GM12878 (cell line): ENCODE data around the gene LRRC23.

Experiments used
- CBFB ChIP-seq: IDR thresholded peaks from 2 replicates; pipeline ENCODE4 v1.6.1; 2016; ENCODE audit warnings: antibody characterized with exemption, low read depth
- JUND ChIP-seq: IDR thresholded peaks from 2 replicates; pipeline ENCODE4 v1.6.1; 2012; ENCODE audit warnings: low read depth, mild to moderate bottlenecking, low read length, improper control_type of control experiment, moderate library complexity
- PAX8 ChIP-seq: fragments of 450-650 bp; IDR thresholded peaks from 2 replicates; pipeline ENCODE4 v1.6.1; 2017; ENCODE audit warnings: mild to moderate bottlenecking, moderate library complexity
- POLR2A ChIP-seq: IDR thresholded peaks from 2 replicates; pipeline ENCODE4 v1.6.1; 2011; ENCODE audit warnings: low read depth, mild to moderate bottlenecking, low read length
- ZSCAN29 ChIP-seq: fragments of 450-650 bp; IDR thresholded peaks from 2 replicates; pipeline ENCODE4 v1.6.1; 2017; ENCODE audit warnings: mild to moderate bottlenecking, moderate library complexity
- TF ChIP-seq, protein P1 (sequence below), 3 experiments: IDR thresholded peaks in 2 of 3; conservative IDR thresholded peaks in 1 of 3; 2 replicates each; pipeline ENCODE4 v1.5.1; 2011; ENCODE audit warnings: low read depth in 3 of 3, low read length in 3 of 3, mild to moderate bottlenecking in 3 of 3, control low read depth in 2 of 3, moderate library complexity in 2 of 3, inconsistent platforms in 1 of 3, mixed read lengths in 1 of 3; ENCODE audit not compliant: control insufficient read depth in 2 of 3, insufficient read depth in 1 of 3; ENCODE audit errors: extremely low read depth in 1 of 3
- TF ChIP-seq, protein P2 (sequence below): fragments of 450-650 bp; formaldehyde crosslinking; IDR thresholded peaks from 2 replicates; pipeline ENCODE4 v1.5.0; 2022; ENCODE audit warnings: mild to moderate bottlenecking, missing genetic modification characterization

DNA sequence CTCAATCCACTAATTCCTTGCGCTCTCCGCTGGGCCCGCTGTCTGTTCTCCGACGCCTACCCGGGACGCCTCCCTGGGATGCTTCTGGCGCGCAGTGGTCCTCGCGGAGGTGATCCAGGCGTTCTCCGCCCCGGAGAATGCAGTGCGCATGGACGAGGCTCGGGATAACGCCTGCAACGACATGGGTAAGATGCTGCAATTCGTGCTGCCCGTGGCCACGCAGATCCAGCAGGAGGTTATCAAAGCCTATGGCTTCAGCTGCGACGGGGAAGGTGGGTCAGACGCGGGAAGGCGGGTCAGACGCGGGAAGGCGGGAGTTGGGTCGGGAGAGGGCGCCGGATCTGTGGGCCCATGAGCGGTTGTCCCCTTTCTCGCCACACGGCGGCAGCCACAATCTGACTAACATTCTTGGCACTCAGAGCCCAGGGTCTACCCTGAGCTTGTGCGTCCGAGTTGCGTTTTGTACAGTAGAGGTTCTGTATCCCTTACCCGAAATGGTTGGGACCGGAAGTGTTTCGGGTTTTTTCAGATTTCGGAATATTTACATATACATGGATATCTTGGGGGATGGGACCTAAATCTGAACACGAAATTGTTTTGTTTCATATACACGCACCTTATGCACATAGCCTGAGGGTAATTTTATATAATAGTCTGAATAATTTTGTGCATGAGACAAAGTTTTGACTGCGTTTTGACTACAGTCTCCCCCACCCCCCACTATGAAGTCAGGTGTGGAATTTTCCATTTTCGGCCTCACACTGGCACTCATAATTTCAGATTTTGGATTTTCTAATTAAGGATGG, 40.0 kb downstream of the LRRC23 start:
- TF ChIP-seq, protein P1, sequence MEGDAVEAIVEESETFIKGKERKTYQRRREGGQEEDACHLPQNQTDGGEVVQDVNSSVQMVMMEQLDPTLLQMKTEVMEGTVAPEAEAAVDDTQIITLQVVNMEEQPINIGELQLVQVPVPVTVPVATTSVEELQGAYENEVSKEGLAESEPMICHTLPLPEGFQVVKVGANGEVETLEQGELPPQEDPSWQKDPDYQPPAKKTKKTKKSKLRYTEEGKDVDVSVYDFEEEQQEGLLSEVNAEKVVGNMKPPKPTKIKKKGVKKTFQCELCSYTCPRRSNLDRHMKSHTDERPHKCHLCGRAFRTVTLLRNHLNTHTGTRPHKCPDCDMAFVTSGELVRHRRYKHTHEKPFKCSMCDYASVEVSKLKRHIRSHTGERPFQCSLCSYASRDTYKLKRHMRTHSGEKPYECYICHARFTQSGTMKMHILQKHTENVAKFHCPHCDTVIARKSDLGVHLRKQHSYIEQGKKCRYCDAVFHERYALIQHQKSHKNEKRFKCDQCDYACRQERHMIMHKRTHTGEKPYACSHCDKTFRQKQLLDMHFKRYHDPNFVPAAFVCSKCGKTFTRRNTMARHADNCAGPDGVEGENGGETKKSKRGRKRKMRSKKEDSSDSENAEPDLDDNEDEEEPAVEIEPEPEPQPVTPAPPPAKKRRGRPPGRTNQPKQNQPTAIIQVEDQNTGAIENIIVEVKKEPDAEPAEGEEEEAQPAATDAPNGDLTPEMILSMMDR (IDR thresholded peaks at IDR 0.05 in 2 of 3, conservative IDR thresholded peaks at IDR 0.05 in 1 of 3; ENCODE audit: control insufficient read depth in 2 of 3, extremely low read depth in 1 of 3, insufficient read depth in 1 of 3, low read depth in 3 of 3, low read length in 3 of 3), result peak; percentile 85 to 99 (median 95); a peak in 5 of 6 replicates
- peak; percentile 85; the same call in 1 of the 2 replicates for TF ChIP-seq ZSCAN29
- peak; percentile 87 for TF ChIP-seq POLR2A
- no peak for TF ChIP-seq CBFB
- TF ChIP-seq PAX8, result no peak
- TF ChIP-seq JUND, result no peak
- TF ChIP-seq, protein P2, sequence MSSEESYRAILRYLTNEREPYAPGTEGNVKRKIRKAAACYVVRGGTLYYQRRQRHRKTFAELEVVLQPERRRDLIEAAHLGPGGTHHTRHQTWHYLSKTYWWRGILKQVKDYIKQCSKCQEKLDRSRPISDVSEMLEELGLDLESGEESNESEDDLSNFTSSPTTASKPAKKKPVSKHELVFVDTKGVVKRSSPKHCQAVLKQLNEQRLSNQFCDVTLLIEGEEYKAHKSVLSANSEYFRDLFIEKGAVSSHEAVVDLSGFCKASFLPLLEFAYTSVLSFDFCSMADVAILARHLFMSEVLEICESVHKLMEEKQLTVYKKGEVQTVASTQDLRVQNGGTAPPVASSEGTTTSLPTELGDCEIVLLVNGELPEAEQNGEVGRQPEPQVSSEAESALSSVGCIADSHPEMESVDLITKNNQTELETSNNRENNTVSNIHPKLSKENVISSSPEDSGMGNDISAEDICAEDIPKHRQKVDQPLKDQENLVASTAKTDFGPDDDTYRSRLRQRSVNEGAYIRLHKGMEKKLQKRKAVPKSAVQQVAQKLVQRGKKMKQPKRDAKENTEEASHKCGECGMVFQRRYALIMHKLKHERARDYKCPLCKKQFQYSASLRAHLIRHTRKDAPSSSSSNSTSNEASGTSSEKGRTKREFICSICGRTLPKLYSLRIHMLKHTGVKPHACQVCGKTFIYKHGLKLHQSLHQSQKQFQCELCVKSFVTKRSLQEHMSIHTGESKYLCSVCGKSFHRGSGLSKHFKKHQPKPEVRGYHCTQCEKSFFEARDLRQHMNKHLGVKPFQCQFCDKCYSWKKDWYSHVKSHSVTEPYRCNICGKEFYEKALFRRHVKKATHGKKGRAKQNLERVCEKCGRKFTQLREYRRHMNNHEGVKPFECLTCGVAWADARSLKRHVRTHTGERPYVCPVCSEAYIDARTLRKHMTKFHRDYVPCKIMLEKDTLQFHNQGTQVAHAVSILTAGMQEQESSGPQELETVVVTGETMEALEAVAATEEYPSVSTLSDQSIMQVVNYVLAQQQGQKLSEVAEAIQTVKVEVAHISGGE (CRISPR knock-in tag), result no peak; the same call in 1 of the 2 replicates
